Endothelial cell of umbilical vein (primary cell): ENCODE measurements around the gene MINPP1. TPM values are rescaled to one million over a fixed set of nuclear protein-coding genes. Genes with fewer than 3 reads are reported as not detected.
A peak's percentile ranks its signal among the peaks of the same experiment; 100 is the strongest.

Source experiments
- BruUV-seq: library from RNA; stranded (reverse); fragments of 400-500 nt; replicated peaks from 2 replicates; lab custom pipeline; 2021; lab: Mats Ljungman, UMichigan
- CTCF ChIA-PET: fragments of 300-600, 350-600 bp; sonication (Branson Sonifier 250); formaldehyde crosslinking; loops from one replicate; lab custom pipeline; 2021; ENCODE audit warnings: antibody characterized with exemption, inconsistent platforms; lab: Charles Lee
- POLR2A ChIA-PET: fragments of 300-600, 350-600 bp; sonication (Branson Sonifier 250); formaldehyde crosslinking; loops from one replicate; lab custom pipeline; 2021; ENCODE audit warnings: antibody characterized with exemption, inconsistent platforms; lab: Charles Lee
- DNase-seq: peaks from one replicate; pipeline ENCODE4 v3.0.0-alpha.2; 2011; ENCODE audit warnings: low read depth, low spot score
- FAIRE-seq: peaks from 2 replicates; lab custom pipeline; 2011; peaks lifted over from hg19 to GRCh38; lab: Jason Lieb, UNC
- H2AFZ ChIP-seq: 2 replicates; pipeline ENCODE4 v1.6.0; 2012; ENCODE audit warnings: low read depth, low read length, control low read depth, inconsistent platforms
- H3K27ac ChIP-seq: 2 replicates; pipeline ENCODE4 v1.5.1; 2011; ENCODE audit warnings: low read depth, mild to moderate bottlenecking, control low read depth, low read length, moderate library complexity; ENCODE audit not compliant: insufficient read depth
- H3K27me3 ChIP-seq, 2 experiments: 2 replicates each; pipeline versions ENCODE4 v1.6.0 to v1.6.1; 2011; ENCODE audit warnings: low read length in 2 of 2, mixed read lengths in 1 of 2; ENCODE audit not compliant: control insufficient read depth in 2 of 2, insufficient read depth in 2 of 2
- H3K36me3 ChIP-seq, 2 experiments: 2 replicates in 1 of 2; 3 replicates in 1 of 2; pipeline ENCODE4 v1.5.1; 2011; ENCODE audit warnings: low read length in 2 of 2, mild to moderate bottlenecking in 1 of 2, moderate library complexity in 1 of 2; ENCODE audit not compliant: control insufficient read depth in 2 of 2, insufficient read depth in 2 of 2; ENCODE audit errors: extremely low read depth in 1 of 2
- H3K4me1 ChIP-seq: 3 replicates; pipeline ENCODE4 v1.5.1; 2011; ENCODE audit warnings: mild to moderate bottlenecking, low read length; ENCODE audit not compliant: control insufficient read depth, insufficient read depth; ENCODE audit errors: extremely low read depth
- H3K4me2 ChIP-seq: 2 replicates; pipeline ENCODE4 v1.6.1; 2011; ENCODE audit warnings: low read length, control low read depth, mixed read lengths; ENCODE audit not compliant: insufficient read depth
- H3K4me3 ChIP-seq, 3 experiments: fragments of 200-600 bp in 1 of 3; sonication (generic), shearing (Covaris generic) in 1 of 3; replicated peaks in 1 of 3; 2 replicates each; pipeline ENCODE4 v1.5.1; 2011 to 2016; ENCODE audit warnings: control low read depth in 3 of 3, low read length in 3 of 3, mild to moderate bottlenecking in 2 of 3, inconsistent platforms in 1 of 3, low read depth in 1 of 3, moderate library complexity in 1 of 3; ENCODE audit not compliant: insufficient read depth in 1 of 3
- H3K79me2 ChIP-seq: 2 replicates; pipeline ENCODE4 v1.6.0; 2012; ENCODE audit warnings: low read length, inconsistent platforms; ENCODE audit not compliant: control insufficient read depth, insufficient read depth
- H3K9ac ChIP-seq: replicated peaks from 2 replicates; pipeline ENCODE3; 2011; ENCODE audit warnings: low read length, control low read depth; ENCODE audit not compliant: insufficient read depth; ENCODE audit errors: extremely low read depth
- H3K9me1 ChIP-seq: replicated peaks from 3 replicates; pipeline ENCODE4 v1.6.0; 2011; ENCODE audit warnings: mild to moderate bottlenecking, low read length; ENCODE audit not compliant: control insufficient read depth, insufficient read depth; ENCODE audit errors: extremely low read depth
- H3K9me3 ChIP-seq: replicated peaks from 2 replicates; pipeline ENCODE4 v1.5.1; 2012; ENCODE audit warnings: low read length, inconsistent platforms; ENCODE audit not compliant: control insufficient read depth, insufficient read depth
- H4K20me1 ChIP-seq: replicated peaks from 2 replicates; pipeline ENCODE3; 2011; ENCODE audit warnings: mild to moderate bottlenecking, low read length; ENCODE audit not compliant: control insufficient read depth, insufficient read depth; ENCODE audit errors: extremely low read depth
- CTCF ChIP-seq, 2 donors: IDR thresholded peaks; 1 replicate in 1 of 2; 2 replicates in 1 of 2; pipeline ENCODE4 v1.5.1; 2011; ENCODE audit warnings: low read length in 2 of 2, mild to moderate bottlenecking in 2 of 2, moderate library complexity in 2 of 2, control low read depth in 1 of 2, inconsistent platforms in 1 of 2, low read depth in 1 of 2; ENCODE audit not compliant: insufficient read depth in 1 of 2; ENCODE audit errors: extremely low read depth in 1 of 2
- EZH2 ChIP-seq: IDR thresholded peaks from 2 replicates; pipeline ENCODE4 v1.6.1; 2012; ENCODE audit warnings: borderline replicate concordance, low read depth, mild to moderate bottlenecking, moderate library complexity, low read length, inconsistent platforms; ENCODE audit not compliant: severe bottlenecking
- FOS ChIP-seq: IDR thresholded peaks from 2 replicates; pipeline ENCODE4 v1.6.1; 2011; ENCODE audit warnings: mild to moderate bottlenecking, low read length, moderate library complexity, borderline replicate concordance; ENCODE audit not compliant: insufficient read depth
- GATA2 ChIP-seq: IDR thresholded peaks from 2 replicates; pipeline ENCODE4 v1.7.0; 2011; ENCODE audit warnings: low read depth, mild to moderate bottlenecking, moderate library complexity, mixed read lengths, low read length; ENCODE audit not compliant: insufficient read length, insufficient read depth
- JUN ChIP-seq: IDR thresholded peaks from 2 replicates; pipeline ENCODE4 v1.6.1; 2011; ENCODE audit warnings: borderline replicate concordance, low read depth; ENCODE audit not compliant: insufficient read length, insufficient read depth
- MAX ChIP-seq: IDR thresholded peaks from 2 replicates; pipeline ENCODE4 v1.6.1; 2011; ENCODE audit not compliant: insufficient read depth, insufficient read length
- POLR2A ChIP-seq: IDR thresholded peaks from 2 replicates; pipeline ENCODE4 v1.6.1; 2012; ENCODE audit warnings: low read depth, mild to moderate bottlenecking, control low read depth, low read length
- dilution Hi-C: fragments of 300-500 bp; cut with MboI; formaldehyde crosslinking; loops from one replicate; pipeline ENCODE4 v1.15.0; 2019; ENCODE audit warnings: low sequenced_read_pairs; ENCODE audit not compliant: extremely low pct_ligation_motif_present
- intact Hi-C: fragments of 100-400 bp; cut with micrococcal nuclease; formaldehyde crosslinking; loops from one replicate; pipeline ENCODE4 v1.10.0; 2022
- polyA plus RNA-seq, 4 experiments: library from polyadenylated mRNA; depleted of rRNA in 3 of 4; stranded (reverse) in 3 of 4; unstranded in 1 of 4; fragments of >200 nt; gene quantifications; 2 replicates each; pipeline versions ENCODE4 v1.2.1 to v1.2.3, GENCODE V29; 2011 to 2012; ENCODE audit warnings: missing spikeins in 1 of 4
- total RNA-seq: library from RNA; stranded (reverse); gene quantifications from 2 replicates; pipeline ENCODE4 v1.2.3, GENCODE V29; 2021

The MINPP1 gene
- total and polyA plus RNA-seq, 2 donors (not counting 3 experiments of a cell fraction or from before 2014, with no cell fraction given): 11.7 to 23.8 TPM

GRCh38 chr10:87504307-87504639 is 420 bp upstream of the MINPP1 start:
- dilution Hi-C loops: no loop called here
- peak overlapping the region; percentile 26 for H3K27ac ChIP-seq
- TF ChIP-seq GATA2 (no peak), POLR2A (no peak), FOS (no peak), MAX (no peak), JUN (no peak), EZH2 (no peak), CTCF (IDR thresholded peaks at IDR 0.05; ENCODE audit: extremely low read depth in 1 of 2, insufficient read depth in 1 of 2, low read depth in 1 of 2, low read length in 2 of 2) (no peak)
- ChIA-PET CTCF (interaction anchor here (1.5 kb wide), 1 partner anchor 15 kb away, joined by 4 read pairs; no protein-coding TSS in a partner anchor), POLR2A (no interaction called here)
- H3K4me2 ChIP-seq: peak overlapping the region; percentile 76
- H3K4me1 ChIP-seq: peaks cover 17% of the 10 kb centered on the region
- peak overlapping the region; percentile 36 for H3K9ac ChIP-seq
- no peaks in the 10 kb centered on the region for H4K20me1 ChIP-seq
- peak overlapping the region; percentile 93 for H2AFZ ChIP-seq
- H3K79me2 ChIP-seq: peaks cover 17% of the 10 kb centered on the region
- H3K9me1 ChIP-seq: no peaks in the 10 kb centered on the region
- intact Hi-C loops: loop anchor here (10.0 kb wide), 1 partner anchor 289 kb away; no protein-coding TSS in a partner anchor
- peaks cover 0 to 3% of the 10 kb centered on the region in 2 experiments for H3K36me3 ChIP-seq
- DNase-seq (no peak), FAIRE-seq (no peak)
- H3K4me3 ChIP-seq: peak overlapping the region; percentile 56 to 87 (median 74)
- TSS peak; percentile 83 for BruUV-seq
- no peaks in the 10 kb centered on the region for H3K9me3 ChIP-seq
- H3K27me3 ChIP-seq: no peaks in the 10 kb centered on the region
